ENCODE measurements around the gene MIER2. TPM values are rescaled to one million over a fixed set of nuclear protein-coding genes. Genes with fewer than 3 reads are reported as not detected.

Gene MIER2
- total and polyA plus RNA-seq, 5 donors = 14.7 to 23.1 (median 16.5) TPM

- DNase-seq = no peak
- 93% methylated on average over 43 of the region's 43 CpGs for WGBS
- Histone ChIP-seq H3K4me1 (ENCODE audit: control insufficient read depth, insufficient read depth, low read length) (no peaks in the 10 kb centered on the region), H3K4me3 (ENCODE audit: low read length) (no peak overlapping the region), H3K27ac (ENCODE audit: low read length) (no peak overlapping the region), H3K27me3 (ENCODE audit: control insufficient read depth, insufficient read depth) (no peaks in the 10 kb centered on the region), H3K9me3 (ENCODE audit: control insufficient read depth, low read length) (no peaks in the 10 kb centered on the region)
- intact Hi-C loops (cut with DNase I) = no loop called here
- ATAC-seq = peak in 1 of 2 donors; percentile 16
Measured at GRCh38 chr19:305240-306150, 39.1 kb downstream of the MIER2 start.

GRCh38 chr19:296476-297225, 47.9 kb downstream of the MIER2 start:
- ATAC-seq = peak; percentile 65 to 67
- DNase-seq = peak in 2 of 3 donors; percentile 81 to 83
- intact Hi-C loops (cut with DNase I) = no loop called here
- H3K9me3 ChIP-seq (ENCODE audit: control insufficient read depth, low read length) = no peaks in the 10 kb centered on the region
- no peaks in the 10 kb centered on the region for H3K27me3 ChIP-seq (ENCODE audit: control insufficient read depth, insufficient read depth)
- 86% methylated on average over 22 of the region's 22 CpGs for WGBS
- H3K4me1 ChIP-seq (ENCODE audit: control insufficient read depth, insufficient read depth, low read length) = peaks cover 5% of the 10 kb centered on the region
- H3K4me3 ChIP-seq (ENCODE audit: low read length) = no peak overlapping the region
- no peak overlapping the region for H3K27ac ChIP-seq (ENCODE audit: low read length)

- Histone ChIP-seq H3K27ac (ENCODE audit: low read length) (no peak overlapping the region), H3K4me3 (ENCODE audit: low read length) (no peak overlapping the region), H3K27me3 (ENCODE audit: control insufficient read depth, insufficient read depth) (no peaks in the 10 kb centered on the region), H3K9me3 (ENCODE audit: control insufficient read depth, low read length) (no peaks in the 10 kb centered on the region), H3K4me1 (ENCODE audit: control insufficient read depth, insufficient read depth, low read length) (peaks cover 5% of the 10 kb centered on the region)
- intact Hi-C loops (cut with DNase I) = no loop called here
- WGBS = 60% methylated on average over 13 of the region's 13 CpGs
- ATAC-seq = no peak
- DNase-seq = no peak
Measured at GRCh38 chr19:295687-296370, 48.8 kb downstream of the MIER2 start.

- peak in 2 of 3 donors; percentile 69 to 77 for DNase-seq
- Histone ChIP-seq H3K4me3 (ENCODE audit: low read length) (no peak overlapping the region), H3K27me3 (ENCODE audit: control insufficient read depth, insufficient read depth) (no peaks in the 10 kb centered on the region), H3K27ac (ENCODE audit: low read length) (no peak overlapping the region), H3K4me1 (ENCODE audit: control insufficient read depth, insufficient read depth, low read length) (peaks cover 5% of the 10 kb centered on the region), H3K9me3 (ENCODE audit: control insufficient read depth, low read length) (no peaks in the 10 kb centered on the region)
- peak; percentile 53 to 58 for ATAC-seq
- WGBS = 8% methylated on average over 38 of the region's 38 CpGs
- intact Hi-C loops (cut with DNase I) = no loop called here
Measured at GRCh38 chr19:294946-295686, 49.5 kb downstream of the MIER2 start.

- Histone ChIP-seq H3K27ac (ENCODE audit: low read length) (no peak overlapping the region), H3K9me3 (ENCODE audit: control insufficient read depth, low read length) (no peaks in the 10 kb centered on the region), H3K4me1 (ENCODE audit: control insufficient read depth, insufficient read depth, low read length) (peaks cover 5% of the 10 kb centered on the region), H3K27me3 (ENCODE audit: control insufficient read depth, insufficient read depth) (no peaks in the 10 kb centered on the region), H3K4me3 (ENCODE audit: low read length) (no peak overlapping the region)
- intact Hi-C loops (cut with DNase I) = no loop called here
- ATAC-seq = no peak
- WGBS = 4% methylated on average over 29 of the region's 29 CpGs
- DNase-seq = no peak
Measured at GRCh38 chr19:294341-294945, 50.2 kb downstream of the MIER2 start.

GRCh38 chr19:293436-294110, 51.0 kb downstream of the MIER2 start:
- no peak for DNase-seq
- peaks cover 5% of the 10 kb centered on the region for H3K4me1 ChIP-seq (ENCODE audit: control insufficient read depth, insufficient read depth, low read length)
- intact Hi-C loops (cut with DNase I) = no loop called here

GRCh38 chr19:292951-293350, 51.6 kb downstream of the MIER2 start:
- Histone ChIP-seq H3K4me1 (ENCODE audit: control insufficient read depth, insufficient read depth, low read length) (peaks cover 5% of the 10 kb centered on the region), H3K9me3 (ENCODE audit: control insufficient read depth, low read length) (no peaks in the 10 kb centered on the region), H3K27me3 (ENCODE audit: control insufficient read depth, insufficient read depth) (no peaks in the 10 kb centered on the region), H3K4me3 (ENCODE audit: low read length) (no peak overlapping the region), H3K27ac (ENCODE audit: low read length) (no peak overlapping the region)
- ATAC-seq (no peak), DNase-seq (no peak)
- WGBS = 76% methylated on average over 4 of the region's 4 CpGs
- intact Hi-C loops (cut with DNase I) = no loop called here

More at GRCh38 chr19:293436-294110, 51.0 kb downstream of the MIER2 start:
- H3K4me3 ChIP-seq (ENCODE audit: low read length) = no peak overlapping the region
- ATAC-seq = no peak
- H3K9me3 ChIP-seq (ENCODE audit: control insufficient read depth, low read length) = no peaks in the 10 kb centered on the region
- 68% methylated on average over 14 of the region's 14 CpGs for WGBS
- no peak overlapping the region for H3K27ac ChIP-seq (ENCODE audit: low read length)
- no peaks in the 10 kb centered on the region for H3K27me3 ChIP-seq (ENCODE audit: control insufficient read depth, insufficient read depth)

- Histone ChIP-seq H3K27me3 (ENCODE audit: control insufficient read depth, insufficient read depth) (no peaks in the 10 kb centered on the region), H3K4me3 (ENCODE audit: low read length) (no peak overlapping the region), H3K27ac (ENCODE audit: low read length) (no peak overlapping the region), H3K4me1 (ENCODE audit: control insufficient read depth, insufficient read depth, low read length) (peaks cover 5% of the 10 kb centered on the region), H3K9me3 (ENCODE audit: control insufficient read depth, low read length) (no peaks in the 10 kb centered on the region)
- intact Hi-C loops (cut with DNase I) = no loop called here
- no peak for DNase-seq
- WGBS = 80% methylated on average over 15 of the region's 15 CpGs
- no peak for ATAC-seq
Measured at GRCh38 chr19:292281-292884, 52.2 kb downstream of the MIER2 start.

GRCh38 chr19:291561-292280, 52.9 kb downstream of the MIER2 start:
- no peaks in the 10 kb centered on the region for H3K27me3 ChIP-seq (ENCODE audit: control insufficient read depth, insufficient read depth)
- DNase-seq = no peak
- intact Hi-C loops (cut with DNase I) = no loop called here
- no peak for ATAC-seq
- H3K9me3 ChIP-seq (ENCODE audit: control insufficient read depth, low read length) = no peaks in the 10 kb centered on the region
- H3K4me3 ChIP-seq (ENCODE audit: low read length) = no peak overlapping the region
- H3K27ac ChIP-seq (ENCODE audit: low read length) = no peak overlapping the region
- 20% methylated on average over 65 of the region's 71 CpGs for WGBS
- peaks cover 5% of the 10 kb centered on the region for H3K4me1 ChIP-seq (ENCODE audit: control insufficient read depth, insufficient read depth, low read length)
